Fibroblast of mammary gland (primary cell): ENCODE measurements around the gene PI4KA.
"Not testable (repeated sequence)": the region's sequence is repeated elsewhere in the genome, so short reads cannot be mapped to it uniquely, and the experiment has no call there.

Source experiments
- DNase-seq: peaks from one replicate; pipeline ENCODE4 v3.0.0-alpha.2; 2010; ENCODE audit warnings: low read depth
- H3K4me3 ChIP-seq: 2 replicates; pipeline ENCODE4 v1.5.1; 2011; ENCODE audit warnings: low read depth, mild to moderate bottlenecking, low read length, moderate library complexity; ENCODE audit not compliant: control insufficient read depth
- CTCF ChIP-seq: conservative IDR thresholded peaks from 2 replicates; pipeline ENCODE4 v1.5.1; 2011; ENCODE audit warnings: low read depth, low read length, inconsistent platforms; ENCODE audit not compliant: control insufficient read depth, insufficient read depth

PI4KA gene

GRCh38 chr22:20741634-20742581 lies 116.7 kb downstream of the PI4KA start:
- H3K4me3 ChIP-seq: no peak overlapping the region
- DNase-seq: peak; percentile 27
- TF ChIP-seq CTCF: peak; percentile 71

- no peak overlapping the region for H3K4me3 ChIP-seq
- TF ChIP-seq CTCF: no peak
- no peak for DNase-seq
Measured at GRCh38 chr22:20741008-20741633, 117.5 kb downstream of the PI4KA start.

DNA sequence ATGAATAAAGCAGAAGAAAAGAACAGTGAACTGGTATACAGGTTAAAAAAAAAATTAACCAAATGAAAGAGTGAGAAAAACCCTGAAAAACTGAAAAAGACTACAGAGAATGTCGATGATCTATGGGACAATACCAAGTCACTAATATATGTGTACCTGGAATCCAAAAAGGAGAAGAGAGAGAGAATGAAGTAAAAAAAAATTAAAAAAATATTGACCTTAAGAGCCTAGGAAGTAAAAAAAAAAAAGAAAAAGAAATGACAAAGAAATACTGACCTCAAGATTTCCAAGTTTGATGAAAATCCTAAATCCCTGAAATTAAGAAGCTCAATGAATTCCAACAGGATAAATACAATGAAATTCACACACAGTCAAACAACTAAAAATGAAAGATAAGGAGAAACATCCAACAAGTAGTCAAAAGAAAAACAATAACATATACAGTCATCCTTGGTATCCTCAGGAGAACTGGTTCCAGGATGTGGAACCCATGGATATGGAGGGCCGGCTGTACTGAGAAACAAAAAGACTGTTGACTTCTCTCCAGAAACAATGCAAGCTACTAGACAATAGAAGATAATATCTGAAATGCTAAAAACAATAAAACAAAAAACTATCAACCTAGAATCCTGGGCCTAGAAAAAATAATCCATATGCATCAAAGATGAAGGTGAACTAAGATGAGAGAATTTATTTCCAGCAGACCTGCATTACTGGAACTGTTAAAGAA lies 118.2 kb downstream of the PI4KA start:
- DNase-seq: peak; percentile 7
- no peak for TF ChIP-seq CTCF
- H3K4me3 ChIP-seq: no peak overlapping the region

DNA sequence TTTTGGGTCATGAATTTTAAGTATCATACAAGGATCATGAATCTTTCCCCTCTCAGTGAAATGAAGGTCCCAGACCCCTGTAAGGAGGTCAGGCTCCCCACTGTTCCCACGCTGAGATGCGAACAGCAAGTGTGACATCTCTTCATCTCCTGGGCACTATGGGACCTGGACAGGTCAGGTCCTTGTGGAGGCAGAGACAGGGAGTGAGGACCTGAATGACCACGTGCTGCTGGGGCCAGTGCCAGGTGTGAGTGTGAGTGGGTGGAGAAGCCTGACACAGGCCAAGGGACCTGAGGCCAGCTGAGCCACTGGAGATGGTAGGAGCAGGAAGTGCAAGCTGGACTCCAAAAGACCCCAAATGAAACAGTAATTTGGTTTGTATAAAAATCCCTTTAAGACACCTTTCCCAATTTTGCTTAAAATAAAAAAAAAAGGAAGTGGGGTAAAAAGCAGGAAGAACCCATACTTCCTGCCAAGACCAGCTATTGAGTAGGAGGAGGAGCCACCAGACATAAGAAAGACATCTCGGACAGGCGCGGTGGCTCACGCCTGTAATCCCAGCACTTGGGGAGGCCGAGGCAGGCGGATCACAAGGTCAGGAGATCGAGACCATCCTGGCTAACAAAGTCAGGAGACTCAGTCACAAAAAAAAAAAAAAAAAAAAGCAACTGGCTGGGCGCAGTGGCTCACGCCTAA lies 120.1 kb downstream of the PI4KA start:
- DNase-seq: no peak
- H3K4me3 ChIP-seq: no peak overlapping the region
- TF ChIP-seq CTCF: no peak

GRCh38 chr22:20736891-20737290 lies 121.7 kb downstream of the PI4KA start:
- H3K4me3 ChIP-seq, DNase-seq: not testable (repeated sequence)

DNA sequence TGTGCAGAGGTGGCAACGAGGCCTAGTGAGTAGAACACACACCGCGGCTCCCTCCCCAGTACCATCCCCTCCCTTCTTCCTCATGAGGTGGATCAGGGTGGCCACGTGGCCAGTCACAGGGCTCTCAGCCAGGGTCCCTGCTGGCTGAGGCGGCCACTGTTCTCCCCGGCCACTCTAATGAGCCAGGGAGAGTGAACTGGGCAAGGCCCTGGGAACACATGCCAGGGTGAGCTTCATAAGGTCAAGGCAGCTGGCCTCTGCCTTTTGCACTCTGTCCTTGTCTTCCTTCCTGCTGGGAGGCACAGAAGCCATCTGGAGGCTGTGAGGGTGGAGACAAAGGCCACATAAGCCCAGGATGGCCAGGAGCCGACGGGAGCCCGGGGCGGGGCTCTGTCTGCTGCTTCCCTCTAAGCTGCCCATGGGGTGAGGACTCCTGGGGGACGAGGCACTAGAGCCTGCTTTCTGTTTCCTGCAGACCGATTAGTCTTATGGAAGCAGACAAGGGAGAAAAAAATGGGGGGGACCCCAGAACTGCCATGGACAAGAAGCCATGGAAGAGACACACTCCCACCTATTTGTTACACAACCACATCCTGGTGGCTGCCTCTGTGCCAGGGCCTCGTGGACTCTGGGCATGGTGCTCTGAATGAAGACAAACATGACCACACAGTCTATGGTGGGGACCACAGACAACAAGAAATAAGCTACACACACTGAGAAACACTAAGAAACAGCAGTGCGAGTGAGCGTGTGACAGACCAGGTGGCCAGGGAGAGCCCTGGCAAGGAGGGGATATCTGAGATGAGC lies 123.1 kb downstream of the PI4KA start:
- DNase-seq, H3K4me3 ChIP-seq: not testable (repeated sequence)

DNA sequence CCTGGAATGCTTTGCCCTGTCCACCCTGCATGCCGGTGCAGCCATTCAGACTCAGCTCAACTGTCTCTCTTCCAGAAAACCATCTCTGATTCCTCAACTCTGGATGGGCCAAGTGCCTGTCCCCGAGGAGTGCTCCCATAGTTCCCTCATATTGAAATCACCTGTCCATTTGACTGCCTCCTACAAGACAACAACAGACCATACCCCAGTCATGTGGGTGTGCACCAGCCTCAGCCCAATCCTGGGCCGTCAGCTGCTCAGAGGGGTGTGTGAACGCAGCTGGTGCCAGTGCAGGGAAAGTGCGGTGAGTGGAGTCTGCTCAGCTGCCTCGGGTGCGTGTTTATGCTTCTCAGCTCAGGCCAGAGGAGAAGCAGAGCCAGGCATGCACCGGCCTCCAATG lies 126.2 kb downstream of the PI4KA start:
- DNase-seq, H3K4me3 ChIP-seq: not testable (repeated sequence)
